RWPE2 (cell line): Measurements from ENCODE around the gene LHX2.

ENCODE experiments used
- ATAC-seq: fragments of 200-7000 bp; cut with Tn5 transposase; 3 replicates; pipeline ENCODE4 v1.9.1; 2021; ENCODE audit warnings: low read depth
- DNase-seq: peaks from one replicate; pipeline ENCODE4 v3.0.0-alpha.2; 2020; ENCODE audit warnings: low spot score
- H3K27ac ChIP-seq: fragments of 450-650 bp; 2 replicates; pipeline ENCODE4 v1.5.1; 2017; ENCODE audit warnings: mild to moderate bottlenecking; ENCODE audit not compliant: poor library complexity, severe bottlenecking
- H3K27me3 ChIP-seq: fragments of 250-450 bp; sonication (Bioruptor Pico); 2 replicates; pipeline ENCODE4 v1.5.1; 2021; ENCODE audit warnings: mild to moderate bottlenecking, moderate library complexity; ENCODE audit not compliant: insufficient read depth, poor library complexity, severe bottlenecking
- H3K36me3 ChIP-seq: fragments of 250-450 bp; sonication (Bioruptor Pico); 2 replicates; pipeline ENCODE4 v1.5.1; 2020; ENCODE audit warnings: low read depth, mild to moderate bottlenecking, moderate library complexity
- H3K4me1 ChIP-seq: fragments of 250-450 bp; sonication (Bioruptor Pico); 2 replicates; pipeline ENCODE4 v1.5.1; 2021; ENCODE audit warnings: mild to moderate bottlenecking, moderate library complexity; ENCODE audit not compliant: insufficient read depth, poor library complexity, severe bottlenecking
- H3K4me3 ChIP-seq: fragments of 250-450 bp; sonication (Bioruptor Pico); 2 replicates; pipeline ENCODE4 v1.5.1; 2021; ENCODE audit warnings: mild to moderate bottlenecking, moderate library complexity; ENCODE audit not compliant: severe bottlenecking
- H3K9me3 ChIP-seq: fragments of 250-450 bp; sonication (Bioruptor Pico); 2 replicates; pipeline ENCODE4 v1.5.1; 2021; ENCODE audit warnings: mild to moderate bottlenecking, moderate library complexity; ENCODE audit not compliant: severe bottlenecking
- CTCF ChIP-seq: fragments of 450-650 bp; IDR thresholded peaks from one replicate; pipeline ENCODE4 v1.5.1; 2017; ENCODE audit warnings: mild to moderate bottlenecking, moderate library complexity; ENCODE audit not compliant: poor library complexity, severe bottlenecking

The LHX2 gene

GRCh38 chr9:124062172-124062571 lies 50.6 kb downstream of the LHX2 start:
- no peaks in the 10 kb centered on the region for H3K9me3 ChIP-seq
- DNase-seq: no peak
- H3K4me1 ChIP-seq: no peaks in the 10 kb centered on the region
- H3K36me3 ChIP-seq: no peaks in the 10 kb centered on the region
- H3K4me3 ChIP-seq: no peak overlapping the region
- H3K27me3 ChIP-seq: peaks cover 2% of the 10 kb centered on the region
- no peak overlapping the region for H3K27ac ChIP-seq
- no peak for TF ChIP-seq CTCF
- ATAC-seq: no peak

GRCh38 chr9:124066783-124067577 lies 55.4 kb downstream of the LHX2 start:
- no peak for ATAC-seq
- no peaks in the 10 kb centered on the region for H3K4me1 ChIP-seq
- DNase-seq: no peak
- H3K4me3 ChIP-seq: no peak overlapping the region
- no peaks in the 10 kb centered on the region for H3K36me3 ChIP-seq
- H3K27ac ChIP-seq: no peak overlapping the region
- H3K27me3 ChIP-seq: no peaks in the 10 kb centered on the region
- TF ChIP-seq CTCF: no peak
- no peaks in the 10 kb centered on the region for H3K9me3 ChIP-seq

- H3K4me1 ChIP-seq: no peaks in the 10 kb centered on the region
- TF ChIP-seq CTCF: no peak
- H3K36me3 ChIP-seq: no peaks in the 10 kb centered on the region
- no peak overlapping the region for H3K4me3 ChIP-seq
- H3K9me3 ChIP-seq: no peaks in the 10 kb centered on the region
- no peak overlapping the region for H3K27ac ChIP-seq
- ATAC-seq: no peak
- DNase-seq: no peak
- H3K27me3 ChIP-seq: no peaks in the 10 kb centered on the region
These were observed 56.7 kb downstream of the LHX2 start for GRCh38 chr9:124068251-124068650.

GRCh38 chr9:124074746-124075145 lies 63.2 kb downstream of the LHX2 start:
- Histone ChIP-seq H3K4me3 (no peak overlapping the region), H3K27ac (no peak overlapping the region), H3K27me3 (no peaks in the 10 kb centered on the region), H3K36me3 (no peaks in the 10 kb centered on the region), H3K9me3 (no peaks in the 10 kb centered on the region), H3K4me1 (peaks cover 18% of the 10 kb centered on the region)
- DNase-seq: no peak
- TF ChIP-seq CTCF: no peak
- ATAC-seq: no peak

GRCh38 chr9:124075761-124076160 lies 64.2 kb downstream of the LHX2 start:
- Histone ChIP-seq H3K4me1 (peaks cover 18% of the 10 kb centered on the region), H3K27ac (no peak overlapping the region), H3K4me3 (no peak overlapping the region), H3K27me3 (no peaks in the 10 kb centered on the region), H3K36me3 (no peaks in the 10 kb centered on the region), H3K9me3 (no peaks in the 10 kb centered on the region)
- TF ChIP-seq CTCF: no peak
- DNase-seq (no peak), ATAC-seq (no peak)
